HepG2 (cell line): ENCODE measurements around the gene SRC.

ENCODE experiments used
- EHMT2 ChIP-seq: fragments of 200-600 bp; sonication (generic); IDR thresholded peaks from 2 replicates; pipeline ENCODE4 v1.7.0; 2017; ENCODE audit warnings: antibody characterized with exemption, low read depth, low read length, borderline replicate concordance
- ETV5 ChIP-seq: IDR thresholded peaks from 2 replicates; pipeline ENCODE4 v1.6.1; 2018; ENCODE audit warnings: missing biosample characterization, missing genetic modification reagents, inconsistent platforms, borderline replicate concordance
- SP1 ChIP-seq, 2 experiments: fragments of 450-650 bp in 1 of 2; sonication (generic) in 1 of 2; formaldehyde crosslinking in 1 of 2; IDR thresholded peaks; 2 replicates each; pipeline versions ENCODE4 v1.4.0 to v1.6.1; 2016 to 2020; ENCODE audit warnings: missing genetic modification reagents in 1 of 2
- XRCC5 ChIP-seq: fragments of 200-400 bp; formaldehyde crosslinking; optimal IDR thresholded peaks from 2 replicates; pipeline ENCODE3; 2017; ENCODE audit warnings: mild to moderate bottlenecking, low read length
- ZBTB21 ChIP-seq: sonication (generic); formaldehyde crosslinking; IDR thresholded peaks from 2 replicates; pipeline ENCODE4 v1.4.0; 2020; ENCODE audit warnings: missing genetic modification reagents
- ZFP36 ChIP-seq: fragments of 150-350 bp; IDR thresholded peaks from 2 replicates; pipeline ENCODE4 v1.6.1; 2018; ENCODE audit warnings: borderline replicate concordance, low read length, low read depth; ENCODE audit not compliant: partially characterized antibody
- ZNF552 ChIP-seq: sonication (generic); formaldehyde crosslinking; IDR thresholded peaks from 2 replicates; pipeline ENCODE4 v1.9.0; 2022; ENCODE audit warnings: missing genetic modification reagents, mild to moderate bottlenecking, borderline replicate concordance

GRCh38 chr20:37360391-37361115, 14.6 kb downstream of the SRC start:
- TF ChIP-seq ZFP36 (no peak), XRCC5 (no peak), ZNF552 (CRISPR knock-in tag) (no peak), ZBTB21 (no peak), SP1 (IDR thresholded peaks at IDR 0.05) (no peak), SP1 (CRISPR knock-in tag; IDR thresholded peaks at IDR 0.05) (no peak), ETV5 (no peak), EHMT2 (no peak)
